ENCODE data around the gene PRELID3B.

The PRELID3B gene

GRCh38 chr20:59007665-59008511, 34.7 kb downstream of the PRELID3B start:
- no peak for DNase-seq

GRCh38 chr20:59006864-59007664, 35.5 kb downstream of the PRELID3B start, which contains the start of gene CTSZ:
Gene CTSZ, minus strand, starts transcription at chr20:59007254. Its CDS starts 126 bp downstream, at chr20:59007128.
- DNase-seq = peak; percentile 55

GRCh38 chr20:59006167-59006863, 36.3 kb downstream of the PRELID3B start:
- DNase-seq = no peak

GRCh38 chr20:59005523-59006166, 36.9 kb downstream of the PRELID3B start:
- no peak for DNase-seq

- peak; percentile 20 for DNase-seq
These were observed 37.6 kb downstream of the PRELID3B start for GRCh38 chr20:59004763-59005522.

- DNase-seq = peak; percentile 63
These were observed 38.2 kb downstream of the PRELID3B start for GRCh38 chr20:59004493-59004762.

GRCh38 chr20:59003836-59004492, 38.6 kb downstream of the PRELID3B start:
- no peak for DNase-seq

GRCh38 chr20:59002874-59003399, 39.6 kb downstream of the PRELID3B start:
- DNase-seq = no peak

- DNase-seq = no peak
These were observed 40.2 kb downstream of the PRELID3B start for GRCh38 chr20:59002388-59002787.

GRCh38 chr20:59001449-59002171, 41.0 kb downstream of the PRELID3B start:
- no peak for DNase-seq

GRCh38 chr20:59001068-59001448, 41.5 kb downstream of the PRELID3B start:
- DNase-seq = no peak

GRCh38 chr20:59000326-59000725, 42.3 kb downstream of the PRELID3B start:
- DNase-seq = no peak

GRCh38 chr20:58998656-58999055, 43.9 kb downstream of the PRELID3B start:
- DNase-seq = no peak

- no peak for DNase-seq
These were observed 45.3 kb downstream of the PRELID3B start for GRCh38 chr20:58997141-58997770.

GRCh38 chr20:58996226-58996611, 46.4 kb downstream of the PRELID3B start:
- DNase-seq = no peak

- no peak for DNase-seq
These were observed 46.9 kb downstream of the PRELID3B start for GRCh38 chr20:58995461-58996225.

GRCh38 chr20:58994390-58995159, 48.0 kb downstream of the PRELID3B start:
- DNase-seq = no peak

All from stimulated activated CD4-positive, alpha-beta T cell treated with anti-CD3 and anti-CD28 coated beads, Interleukin-4, amount 100 ng/mL, for 1 hour (primary cell).